HPDE6-E6E7 (cell line): ENCODE results near the gene TPSB2.
A peak's percentile ranks its signal among the peaks of the same experiment; 100 is the strongest.
"Not testable (repeated sequence)": the region's sequence is repeated elsewhere in the genome, so short reads cannot be mapped to it uniquely, and the experiment has no call there.

Experiments
- DNase-seq: peaks from one replicate; pipeline ENCODE4 v3.0.0; 2011; ENCODE audit warnings: missing footprints; ENCODE audit errors: extremely low spot score

The TPSB2 gene

DNA sequence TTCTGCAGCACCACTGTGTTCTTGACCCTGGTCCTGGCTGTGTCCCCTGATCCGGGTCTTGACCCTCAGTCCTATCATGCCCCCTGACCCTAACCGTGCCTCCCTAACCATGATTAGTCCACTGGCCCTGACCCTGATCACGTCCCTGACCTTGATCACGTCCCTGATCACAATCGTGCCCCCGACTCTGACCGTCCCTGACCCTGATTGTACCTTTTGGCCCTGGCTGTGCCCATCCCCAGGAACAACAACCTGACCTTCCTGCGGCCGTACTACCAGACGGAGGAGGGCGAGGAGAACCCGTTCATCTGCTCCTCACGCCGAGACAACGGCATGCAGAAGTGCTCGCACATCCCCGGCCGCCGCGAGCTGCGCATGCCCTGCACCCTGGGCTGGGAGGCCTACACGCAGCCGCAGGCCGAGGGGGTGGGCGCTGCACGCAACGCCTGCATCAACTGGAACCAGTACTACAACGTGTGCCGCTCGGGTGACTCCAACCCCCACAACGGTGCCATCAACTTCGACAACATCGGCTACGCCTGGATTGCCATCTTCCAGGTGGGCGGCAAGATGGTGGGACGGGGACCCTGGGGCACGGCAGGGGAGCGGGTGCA, 29.9 kb downstream of the TPSB2 start:
- no peak for DNase-seq

DNA sequence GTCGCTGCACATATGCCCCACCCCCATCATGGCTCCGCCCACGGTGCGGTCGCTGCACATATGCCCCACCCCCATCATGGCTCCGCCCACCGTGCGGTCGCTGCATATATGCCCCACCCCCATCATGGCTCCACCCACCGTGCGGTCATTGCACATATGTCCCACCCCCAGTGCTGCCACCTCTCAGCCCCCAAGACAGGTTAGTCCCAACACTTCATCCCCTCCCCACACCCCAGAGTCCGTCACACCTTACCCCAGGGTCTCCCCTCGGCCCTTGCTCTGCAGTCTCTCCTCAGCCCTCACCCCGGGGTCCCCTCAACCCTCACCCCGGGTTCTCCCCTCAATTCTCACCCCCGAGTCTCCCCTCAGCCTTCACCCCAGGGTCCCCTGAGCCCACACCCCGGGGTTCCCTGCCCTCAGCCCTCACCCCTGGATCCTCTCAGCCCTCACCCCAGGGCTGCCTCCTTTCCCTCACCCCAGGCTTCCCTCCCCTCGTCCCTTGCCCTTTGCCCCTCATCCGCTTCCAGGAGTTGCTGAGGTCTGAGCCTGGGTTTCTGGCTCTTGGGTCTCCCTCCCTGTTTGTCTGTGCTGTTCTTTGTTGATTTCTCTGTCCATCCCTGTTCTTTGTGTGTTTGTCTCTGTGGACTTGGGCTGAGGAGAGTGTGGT, 30.5 kb downstream of the TPSB2 start:
- no peak for DNase-seq

DNA sequence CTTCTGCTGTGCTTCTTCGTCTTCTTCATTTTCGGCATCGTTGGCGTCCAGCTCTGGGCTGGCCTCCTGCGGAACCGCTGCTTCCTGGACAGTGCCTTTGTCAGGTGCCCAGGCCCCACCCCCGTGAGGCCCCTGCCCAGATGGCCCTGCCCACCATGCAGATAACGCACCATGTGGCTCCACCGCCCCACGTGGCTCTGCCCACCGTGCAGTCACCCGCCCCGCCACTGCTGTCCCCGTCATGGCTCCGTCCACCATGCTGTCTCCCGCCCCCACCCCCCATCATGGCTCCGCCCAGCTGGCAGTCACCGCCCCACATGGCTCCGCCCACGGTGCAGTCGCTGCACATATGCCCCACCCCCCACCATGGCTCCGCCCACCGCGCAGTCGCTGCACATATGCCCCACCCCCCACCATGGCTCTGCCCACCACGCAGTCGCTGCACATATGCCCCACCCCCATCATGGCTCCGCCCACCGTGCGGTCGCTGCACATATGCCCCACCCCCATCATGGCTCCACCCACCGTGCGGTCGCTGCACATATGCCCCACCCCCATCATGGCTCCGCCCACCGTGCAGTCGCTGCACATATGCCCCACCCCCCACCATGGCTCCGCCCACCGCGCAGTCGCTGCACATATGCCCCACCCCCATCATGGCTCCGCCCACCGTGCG, 31.2 kb downstream of the TPSB2 start:
- not testable (repeated sequence) for DNase-seq

DNA sequence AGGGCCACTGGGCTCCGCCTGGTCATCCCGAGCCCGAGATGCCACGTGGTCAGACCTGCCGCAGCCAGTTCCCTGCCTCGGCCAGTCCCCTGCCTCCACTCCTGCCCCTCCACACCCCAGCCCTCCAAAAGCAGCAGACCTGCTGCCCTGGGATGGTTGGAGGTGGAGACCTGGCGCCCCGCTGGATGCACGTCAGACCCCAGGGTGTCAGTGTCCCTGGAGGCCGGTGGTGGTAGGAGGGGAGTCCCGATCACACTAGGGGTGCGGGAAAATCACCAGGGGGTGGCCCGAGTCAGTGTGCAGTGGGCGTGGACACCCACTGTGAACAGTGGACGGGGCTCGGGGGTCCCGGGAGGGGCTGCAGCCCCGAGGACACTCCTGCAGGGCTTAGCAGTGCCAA, 31.8 kb downstream of the TPSB2 start:
- no peak for DNase-seq

DNA sequence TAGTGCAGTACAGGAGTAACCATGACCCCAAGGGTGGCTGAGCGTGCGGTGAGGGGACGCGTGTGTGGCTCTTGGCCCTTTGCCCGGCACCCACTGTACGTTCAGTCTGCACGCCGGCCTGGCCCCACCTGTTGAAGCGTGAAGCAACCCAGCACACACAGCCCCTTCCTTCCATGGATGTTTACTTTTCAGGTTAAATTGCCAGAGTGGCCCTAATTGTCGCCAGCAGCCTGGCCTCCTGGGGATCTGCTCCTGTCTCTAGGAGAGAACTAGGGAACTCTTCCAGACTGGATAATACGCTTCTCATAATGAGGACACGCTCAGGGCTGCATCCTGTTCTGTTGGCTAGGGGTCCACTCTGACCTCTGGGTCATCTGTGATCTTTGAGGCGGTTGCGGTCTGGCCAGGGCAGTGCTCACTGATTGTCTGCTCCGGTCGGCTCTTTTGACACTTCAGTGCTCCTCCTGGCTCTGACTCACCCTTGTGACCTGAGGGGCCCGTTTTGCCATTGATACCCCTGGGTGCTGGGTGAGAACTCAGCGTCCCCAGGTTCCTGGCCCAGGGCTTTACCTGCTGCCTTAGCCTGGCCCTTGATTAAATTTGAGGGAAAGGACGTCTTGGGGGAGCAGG, 32.6 kb downstream of the TPSB2 start:
- no peak for DNase-seq

DNA sequence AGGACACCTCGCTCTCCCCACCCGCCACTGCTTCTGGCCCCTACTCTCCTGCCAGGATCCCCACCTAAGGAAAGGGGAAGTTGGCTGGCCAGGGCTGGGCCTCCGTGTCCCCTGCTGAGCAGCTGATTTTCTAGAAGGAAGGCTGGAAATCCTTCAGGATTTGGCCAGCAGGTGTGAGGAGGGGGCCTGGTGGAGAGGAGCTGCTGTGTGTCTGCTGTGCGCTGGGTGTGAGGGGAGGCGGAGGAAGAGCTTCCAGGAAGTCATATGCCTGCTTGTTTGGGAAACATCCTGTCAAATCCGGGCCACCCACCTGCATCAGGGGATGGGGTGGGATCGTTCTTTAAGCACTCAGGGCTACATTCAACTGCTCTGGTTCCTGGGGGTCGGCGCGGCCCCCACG, 33.5 kb downstream of the TPSB2 start:
- no peak for DNase-seq

DNA sequence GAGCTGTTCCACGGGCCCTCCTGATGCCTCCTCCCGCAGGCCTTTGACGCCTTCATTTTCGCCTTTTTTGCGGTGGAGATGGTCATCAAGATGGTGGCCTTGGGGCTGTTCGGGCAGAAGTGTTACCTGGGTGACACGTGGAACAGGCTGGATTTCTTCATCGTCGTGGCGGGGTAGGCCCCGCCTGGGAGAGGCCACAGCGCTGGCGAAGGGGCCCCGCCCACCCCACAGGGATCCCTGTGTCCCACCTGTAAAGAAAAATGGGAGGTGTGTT, 34.7 kb downstream of the TPSB2 start:
- DNase-seq, result no peak

DNA sequence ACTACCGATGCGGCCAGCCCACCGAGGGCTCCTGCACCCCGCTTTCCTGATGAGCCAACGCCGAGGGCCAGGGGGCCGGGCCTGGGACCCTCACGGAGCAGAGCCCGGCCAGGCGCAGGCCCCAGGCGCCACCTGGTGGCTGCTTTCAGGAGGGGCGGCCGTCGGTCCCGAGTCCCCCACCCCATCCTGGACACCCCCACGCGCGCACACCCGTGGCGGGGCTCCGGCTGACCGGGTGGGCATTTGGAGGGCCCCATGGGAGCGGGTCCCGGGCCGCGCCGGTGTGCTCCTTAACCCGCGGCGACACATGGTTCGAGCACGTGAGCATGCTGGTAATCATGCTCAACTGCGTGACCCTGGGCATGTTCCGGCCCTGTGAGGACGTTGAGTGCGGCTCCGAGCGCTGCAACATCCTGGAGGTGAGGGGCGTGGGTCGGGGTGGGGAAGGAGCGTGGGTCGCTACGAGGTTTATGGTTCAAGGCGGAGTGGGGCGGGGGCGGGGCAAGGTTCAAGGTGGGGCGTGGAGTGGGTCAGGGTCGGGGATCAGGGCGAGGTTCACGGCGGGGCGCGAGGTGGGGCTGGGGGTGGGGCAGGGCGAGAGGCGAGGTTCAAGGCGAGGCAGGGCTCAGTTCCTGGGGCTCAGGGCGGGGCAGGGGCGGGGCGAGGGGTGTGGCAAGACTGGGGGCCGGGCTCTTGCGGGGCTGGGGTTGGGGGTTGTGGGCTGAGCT, 35.2 kb downstream of the TPSB2 start:
- no peak for DNase-seq

DNA sequence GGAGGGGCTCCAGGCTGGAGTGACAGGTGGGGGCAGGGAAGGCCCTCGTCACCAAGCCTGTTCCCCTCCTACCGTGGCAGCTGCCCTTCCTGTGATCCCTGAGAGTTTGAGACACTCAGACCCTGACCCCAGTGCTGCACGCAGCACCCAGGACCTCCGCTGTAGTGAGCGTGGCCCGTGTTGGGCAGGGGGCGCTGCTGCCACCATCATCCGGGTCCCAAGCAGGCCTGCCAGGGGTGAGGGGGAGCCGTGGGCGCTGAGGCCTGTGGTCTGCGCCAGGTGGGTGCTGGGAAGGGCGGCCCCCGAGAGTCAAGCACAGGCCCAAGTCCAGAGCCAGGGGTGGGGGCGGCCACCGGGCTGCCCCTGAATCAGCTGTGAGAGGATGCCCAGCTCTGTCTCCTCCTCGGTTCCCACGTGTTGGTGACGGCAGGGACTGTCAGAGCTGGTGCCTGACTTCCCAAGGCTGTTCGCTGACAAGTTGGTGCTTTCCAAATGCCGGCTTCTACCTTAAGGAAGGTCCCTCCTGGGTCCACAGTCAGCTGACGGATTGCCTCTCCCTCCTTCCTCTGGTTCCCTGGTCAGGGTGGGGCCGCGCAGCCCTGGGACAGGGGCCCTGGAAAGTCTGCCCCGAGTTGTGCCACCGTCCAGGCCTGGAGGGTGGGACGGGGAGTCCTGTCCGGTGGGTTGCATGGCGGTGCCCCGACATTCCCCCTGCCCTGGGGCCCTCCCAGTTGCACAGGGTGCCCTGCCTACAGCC, 36.0 kb downstream of the TPSB2 start:
- DNase-seq, result no peak

DNA sequence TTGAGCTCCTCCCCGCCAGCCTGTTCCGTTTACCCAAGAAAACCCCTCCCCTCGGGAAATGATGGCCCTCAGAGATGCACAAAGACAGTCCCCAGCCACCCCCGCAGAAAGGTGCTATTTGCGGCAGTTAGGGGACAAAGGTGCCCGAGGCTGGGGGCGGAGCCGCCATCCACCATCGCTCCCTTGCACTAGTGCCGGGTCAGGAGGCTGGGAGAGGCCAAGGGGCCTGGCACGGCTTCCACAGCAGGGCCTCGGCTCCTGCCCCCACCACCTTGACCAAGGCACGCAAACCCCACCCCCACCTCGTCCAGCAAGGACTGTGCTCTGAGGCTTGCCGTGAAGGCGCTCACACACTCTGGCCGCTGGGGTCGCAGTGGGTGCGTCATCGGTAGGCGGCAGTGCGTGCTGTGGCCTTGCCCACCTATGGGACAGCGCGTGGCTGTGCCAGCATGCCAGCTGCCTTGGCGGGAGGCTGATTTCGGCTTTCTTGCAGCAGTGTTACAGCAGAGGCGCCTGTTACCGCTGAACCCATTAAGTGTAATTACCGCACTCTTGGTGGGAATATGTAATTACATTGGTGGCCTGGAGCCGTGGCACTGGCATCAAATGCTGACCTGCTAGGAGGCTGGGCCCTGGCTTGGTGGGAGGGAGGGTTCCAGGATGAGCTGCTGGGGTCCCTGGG, 36.7 kb downstream of the TPSB2 start:
- DNase-seq, result no peak

DNA sequence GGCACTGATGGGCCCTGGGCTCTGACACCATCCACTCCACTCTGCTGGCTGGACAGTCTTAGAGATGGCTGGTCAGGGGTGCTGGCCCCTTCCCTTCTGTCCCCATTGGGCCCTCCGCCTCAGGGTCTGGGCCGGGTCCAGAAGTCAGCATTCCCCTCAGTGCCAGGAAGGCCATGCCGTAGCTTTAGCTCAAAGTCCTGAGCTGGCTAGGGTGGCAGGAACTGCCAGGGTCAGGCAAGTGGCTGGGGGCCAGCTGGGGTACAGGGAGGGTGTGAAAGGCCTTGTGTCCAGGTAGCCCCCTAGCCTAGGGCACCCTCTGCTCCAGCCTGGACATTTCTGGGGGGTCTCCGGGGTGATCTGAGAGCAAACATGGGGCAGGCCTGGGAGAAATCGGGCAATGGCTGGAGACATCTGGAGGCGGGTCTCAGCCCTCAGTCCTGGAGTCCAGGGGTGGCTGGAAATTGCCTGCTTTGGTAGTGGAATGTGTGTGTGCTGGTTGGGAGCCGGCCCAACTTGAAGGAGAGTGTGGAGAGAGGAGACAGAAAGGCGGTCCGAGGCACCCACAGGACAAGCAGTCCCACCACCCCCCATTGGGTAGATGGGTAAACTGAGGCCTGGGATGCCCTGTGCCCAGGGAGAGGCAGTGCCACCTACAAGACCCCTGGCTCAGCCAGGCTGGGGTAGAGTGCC, 37.5 kb downstream of the TPSB2 start:
- no peak for DNase-seq

DNA sequence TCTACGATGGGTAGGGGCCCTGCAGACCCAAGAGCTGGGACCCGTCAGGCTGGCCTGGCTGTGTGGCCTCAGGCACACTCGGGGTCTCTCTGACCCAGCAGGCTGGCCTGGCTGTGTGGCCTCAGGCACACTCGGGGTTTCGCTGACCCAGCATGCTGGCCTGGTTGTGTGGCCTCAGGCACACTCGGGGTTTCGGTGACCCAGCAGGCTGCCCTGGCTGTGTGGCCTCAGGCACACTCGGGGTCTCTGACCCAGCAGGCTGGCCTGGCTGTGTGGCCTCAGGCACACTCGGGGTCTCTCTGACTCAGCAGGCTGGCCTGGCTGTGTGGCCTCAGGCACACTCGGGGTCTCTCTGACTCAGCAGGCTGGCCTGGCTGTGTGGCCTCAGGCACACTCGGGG, 39.2 kb downstream of the TPSB2 start:
- not testable (repeated sequence) for DNase-seq

DNA sequence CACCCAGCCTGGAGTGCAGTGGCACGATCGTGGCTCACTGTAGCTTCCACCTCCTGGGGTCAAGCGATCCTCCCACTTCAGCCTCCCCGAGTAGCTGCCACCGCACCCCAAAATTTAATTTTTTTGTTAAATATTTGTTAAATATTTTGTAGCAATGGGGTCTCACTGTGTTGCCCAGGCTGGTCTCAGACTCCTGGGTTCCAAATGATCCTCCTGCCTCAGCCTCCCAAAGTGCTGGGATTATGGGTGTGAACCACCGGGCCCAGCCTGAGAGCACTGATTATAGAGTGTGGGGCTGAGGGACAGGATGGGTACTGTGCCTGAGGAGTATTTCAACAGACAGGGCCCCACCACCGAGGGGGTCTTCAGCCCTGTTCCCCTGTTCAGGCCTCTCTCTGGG, 40.5 kb downstream of the TPSB2 start:
- no peak for DNase-seq

DNA sequence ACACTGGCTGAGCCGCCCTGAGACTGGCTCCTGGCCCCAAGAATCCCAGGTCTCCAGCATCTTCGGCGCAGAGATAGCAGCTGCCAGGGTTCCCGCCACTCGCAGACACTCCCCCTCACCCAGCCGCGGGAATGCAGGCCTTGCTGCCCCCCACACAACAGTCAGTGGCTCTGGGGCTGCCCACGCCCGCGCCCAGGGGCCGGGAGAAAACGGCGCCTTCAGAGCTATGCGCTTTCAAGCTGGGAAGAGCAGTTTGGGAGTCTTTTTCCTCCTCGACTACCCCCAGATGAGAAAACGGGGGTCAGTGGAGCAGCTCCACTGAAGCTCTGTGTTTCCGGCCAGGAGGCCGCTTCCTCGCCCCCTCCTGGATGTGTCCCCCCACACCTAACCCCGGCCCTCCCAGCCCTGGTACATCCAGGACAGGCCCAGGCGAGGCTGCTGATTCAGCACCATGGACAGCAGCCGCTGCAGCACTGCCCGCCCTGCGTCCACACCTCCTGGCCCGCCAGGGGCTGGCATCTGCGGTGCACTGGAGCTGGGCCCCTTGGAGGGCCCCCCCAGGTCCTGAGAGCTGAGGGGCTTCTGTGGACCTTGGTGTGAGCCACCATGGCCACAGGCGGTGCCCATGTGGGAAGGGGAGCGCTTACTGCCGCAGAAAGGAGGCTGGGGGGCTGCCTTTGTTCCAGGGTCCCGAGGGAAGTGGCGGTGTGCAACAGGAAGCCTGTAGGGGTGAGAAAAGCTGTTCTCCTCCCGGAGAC, 41.4 kb downstream of the TPSB2 start:
- DNase-seq, result peak; percentile 32

DNA sequence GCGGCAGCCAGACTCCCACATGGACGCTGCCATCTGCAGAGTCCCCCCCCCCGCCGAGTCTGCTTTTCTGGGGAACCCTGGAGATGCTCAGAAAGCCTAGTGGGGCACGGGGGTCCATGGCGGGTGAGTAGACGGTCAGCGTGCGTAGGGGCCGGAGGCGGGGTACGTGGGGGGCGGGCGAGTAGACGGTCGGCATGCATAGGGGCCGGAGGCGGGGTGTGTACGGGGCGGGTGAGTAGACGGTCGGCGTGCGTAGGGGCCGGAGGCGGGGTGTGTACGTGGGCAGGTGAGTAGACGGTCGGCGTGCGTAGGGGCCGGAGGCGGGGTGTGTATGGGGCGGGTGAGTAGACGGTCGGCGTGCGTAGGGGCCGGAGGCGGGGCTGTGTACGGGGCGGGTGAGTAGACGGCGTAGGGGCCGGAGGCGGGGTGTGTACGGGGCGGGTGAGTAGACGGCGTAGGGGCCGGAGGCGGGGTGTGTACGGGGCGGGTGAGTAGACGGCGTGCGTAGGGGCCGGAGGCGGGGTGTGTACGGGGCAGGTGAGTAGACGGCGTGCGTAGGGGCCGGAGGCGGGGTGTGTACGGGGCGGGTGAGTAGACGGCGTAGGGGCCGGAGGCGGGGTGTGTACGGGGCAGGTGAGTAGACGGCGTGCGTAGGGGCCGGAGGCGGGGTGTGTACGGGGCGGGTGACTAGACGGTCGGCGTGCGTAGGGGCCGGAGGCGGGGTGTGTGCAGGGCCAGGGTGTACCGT, 44.4 kb downstream of the TPSB2 start:
- DNase-seq, result not testable (repeated sequence)

DNA sequence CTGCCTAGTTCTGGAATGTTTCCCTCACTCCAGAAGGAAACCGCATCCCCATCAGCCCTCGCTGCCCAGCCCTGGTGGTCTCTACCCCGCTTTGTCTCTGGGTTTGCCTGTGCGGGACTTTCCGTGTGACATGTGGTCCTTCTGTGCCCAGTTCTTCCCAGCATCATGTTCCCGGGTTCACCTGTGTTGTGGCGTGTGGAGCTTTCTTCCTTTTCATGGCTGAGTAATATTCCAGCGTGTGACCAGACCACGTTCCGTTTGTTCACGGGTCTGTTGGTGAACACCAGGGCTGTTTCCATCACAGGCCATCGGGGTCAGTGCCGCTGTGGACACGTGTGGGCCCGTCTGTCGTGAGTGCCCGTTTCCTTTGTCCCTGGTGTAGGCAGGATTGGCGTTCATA, 45.0 kb downstream of the TPSB2 start:
- no peak for DNase-seq

DNA sequence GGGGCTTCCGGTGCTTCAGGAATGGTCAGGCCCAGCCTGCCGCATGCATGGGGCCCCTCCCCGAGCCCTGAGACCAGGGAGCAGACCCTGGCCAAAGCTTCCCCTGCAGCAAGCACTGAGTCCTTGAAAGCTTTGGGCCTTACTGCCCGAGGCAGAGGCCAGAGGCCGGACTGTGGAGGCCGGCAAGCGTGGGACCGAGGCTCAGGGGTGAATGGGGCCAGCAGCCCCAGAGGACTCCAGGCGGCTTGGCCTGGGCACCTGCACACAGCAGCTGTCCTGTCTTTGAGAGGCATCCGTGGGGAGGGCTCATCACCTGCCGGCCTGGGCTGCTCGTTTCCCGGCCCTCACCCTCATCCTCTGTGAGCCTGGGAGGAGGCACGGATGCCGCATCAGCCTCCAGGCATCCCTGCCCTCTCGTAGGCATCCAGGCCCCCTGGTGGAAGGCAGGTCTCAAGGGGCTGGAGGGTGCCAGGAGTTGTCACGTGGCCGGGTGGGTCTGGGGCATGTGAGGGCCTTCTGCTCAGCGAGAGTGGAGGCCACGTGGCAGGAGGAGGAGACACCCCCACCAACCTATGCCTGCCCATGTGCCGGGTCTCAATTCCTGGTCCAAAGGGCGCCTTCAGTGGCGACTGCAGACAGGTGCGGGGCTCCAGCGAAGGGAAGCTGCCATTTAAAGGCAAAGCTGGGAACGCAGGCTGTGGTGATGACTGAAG, 45.7 kb downstream of the TPSB2 start:
- DNase-seq, result no peak
